ENCODE results near the gene PROKR1.
"Not testable (repeated sequence)": the region's sequence is repeated elsewhere in the genome, so short reads cannot be mapped to it uniquely, and the experiment has no call there.

PROKR1 gene

GRCh38 chr2:68643011-68643873, at the start of gene PROKR1:
PROKR1 (plus strand) TSS chr2:68643579; CDS start chr2:68645822, 2,243 bp downstream.
- DNase-seq (ENCODE audit: low read depth, low spot score), result peak; percentile 44
- Histone ChIP-seq H3K9me3 (ENCODE audit: insufficient read depth, low read length) (0 out of 2 replicates have a peak, but pooled peaks cover 7% of the 10 kb centered on the region), H3K4me3 (ENCODE audit: insufficient read length, low read depth) (peak within 1 kb of the TSS; percentile 64), H3K9ac (ENCODE audit: insufficient read length, low read depth) (peak within 1 kb of the TSS; percentile 80), H3K4me1 (ENCODE audit: insufficient read depth, insufficient read length) (no peaks in the 10 kb centered on the region), H3K27me3 (ENCODE audit: insufficient read depth, insufficient read length) (peaks cover 42% of the 10 kb centered on the region), H3K36me3 (ENCODE audit: insufficient read depth, insufficient read length, low read length) (no peaks in the 10 kb centered on the region)
- TF ChIP-seq YY1 (IDR thresholded peaks at IDR 0.05; ENCODE audit: insufficient read depth, insufficient read length) (no peak), ZNF274 (IDR thresholded peaks at IDR 0.05; ENCODE audit: low read depth, low read length) (no peak), SUZ12 (IDR thresholded peaks at IDR 0.05; ENCODE audit: extremely low read depth, insufficient read depth, insufficient read length) (no peak)

- DNase-seq (ENCODE audit: low read depth, low spot score), result no peak
These were observed 49.3 kb upstream of the PROKR1 start for GRCh38 chr2:68594041-68594440.

GRCh38 chr2:68594674-68595492, 48.5 kb upstream of the PROKR1 start:
- no peak overlapping the region for H3K9ac ChIP-seq (ENCODE audit: insufficient read length, low read depth)

More at GRCh38 chr2:68594041-68594440, 49.3 kb upstream of the PROKR1 start:
- Histone ChIP-seq H3K9me3 (ENCODE audit: insufficient read depth, low read length) (no peaks in the 10 kb centered on the region), H3K4me3 (ENCODE audit: insufficient read length, low read depth) (no peak overlapping the region), H3K4me1 (ENCODE audit: insufficient read depth, insufficient read length) (no peaks in the 10 kb centered on the region), H3K27me3 (ENCODE audit: insufficient read depth, insufficient read length) (no peaks in the 10 kb centered on the region), H3K36me3 (ENCODE audit: insufficient read depth, insufficient read length, low read length) (no peaks in the 10 kb centered on the region), H3K9ac (ENCODE audit: insufficient read length, low read depth) (no peak overlapping the region)
- no peak for TF ChIP-seq YY1 (IDR thresholded peaks at IDR 0.05; ENCODE audit: insufficient read depth, insufficient read length)
- TF ChIP-seq ZNF274 (IDR thresholded peaks at IDR 0.05; ENCODE audit: low read depth, low read length), result no peak
- TF ChIP-seq SUZ12 (IDR thresholded peaks at IDR 0.05; ENCODE audit: extremely low read depth, insufficient read depth, insufficient read length), result no peak

GRCh38 chr2:68595493-68595785, 47.9 kb upstream of the PROKR1 start:
- not testable (repeated sequence) for DNase-seq (ENCODE audit: low read depth, low spot score); H3K4me3 ChIP-seq (ENCODE audit: insufficient read length, low read depth); H3K27me3 ChIP-seq (ENCODE audit: insufficient read depth, insufficient read length); H3K9me3 ChIP-seq (ENCODE audit: insufficient read depth, low read length); H3K36me3 ChIP-seq (ENCODE audit: insufficient read depth, insufficient read length, low read length); H3K9ac ChIP-seq (ENCODE audit: insufficient read length, low read depth); H3K4me1 ChIP-seq (ENCODE audit: insufficient read depth, insufficient read length)

More at GRCh38 chr2:68594674-68595492, 48.5 kb upstream of the PROKR1 start:
- no peaks in the 10 kb centered on the region for H3K36me3 ChIP-seq (ENCODE audit: insufficient read depth, insufficient read length, low read length)
- H3K4me3 ChIP-seq (ENCODE audit: insufficient read length, low read depth), result no peak overlapping the region
- TF ChIP-seq ZNF274 (IDR thresholded peaks at IDR 0.05; ENCODE audit: low read depth, low read length) (no peak), YY1 (IDR thresholded peaks at IDR 0.05; ENCODE audit: insufficient read depth, insufficient read length) (no peak), SUZ12 (IDR thresholded peaks at IDR 0.05; ENCODE audit: extremely low read depth, insufficient read depth, insufficient read length) (no peak)
- H3K27me3 ChIP-seq (ENCODE audit: insufficient read depth, insufficient read length), result no peaks in the 10 kb centered on the region
- H3K4me1 ChIP-seq (ENCODE audit: insufficient read depth, insufficient read length), result no peaks in the 10 kb centered on the region
- H3K9me3 ChIP-seq (ENCODE audit: insufficient read depth, low read length), result no peaks in the 10 kb centered on the region
- peak; percentile 32 for DNase-seq (ENCODE audit: low read depth, low spot score)

GRCh38 chr2:68600495-68600894, 42.9 kb upstream of the PROKR1 start:
- H3K4me1 ChIP-seq (ENCODE audit: insufficient read depth, insufficient read length); H3K4me3 ChIP-seq (ENCODE audit: insufficient read length, low read depth); H3K9ac ChIP-seq (ENCODE audit: insufficient read length, low read depth); H3K36me3 ChIP-seq (ENCODE audit: insufficient read depth, insufficient read length, low read length); DNase-seq (ENCODE audit: low read depth, low spot score); H3K27me3 ChIP-seq (ENCODE audit: insufficient read depth, insufficient read length); H3K9me3 ChIP-seq (ENCODE audit: insufficient read depth, low read length): not testable (repeated sequence)

- no peak overlapping the region for H3K9ac ChIP-seq (ENCODE audit: insufficient read length, low read depth)
- no peak for DNase-seq (ENCODE audit: low read depth, low spot score)
- TF ChIP-seq SUZ12 (IDR thresholded peaks at IDR 0.05; ENCODE audit: extremely low read depth, insufficient read depth, insufficient read length) (no peak), ZNF274 (IDR thresholded peaks at IDR 0.05; ENCODE audit: low read depth, low read length) (no peak), YY1 (IDR thresholded peaks at IDR 0.05; ENCODE audit: insufficient read depth, insufficient read length) (no peak)
These were observed 40.3 kb upstream of the PROKR1 start for GRCh38 chr2:68603059-68603458.

GRCh38 chr2:68604077-68604476, 39.3 kb upstream of the PROKR1 start:
- Histone ChIP-seq H3K9me3 (ENCODE audit: insufficient read depth, low read length) (no peaks in the 10 kb centered on the region), H3K36me3 (ENCODE audit: insufficient read depth, insufficient read length, low read length) (no peaks in the 10 kb centered on the region), H3K4me3 (ENCODE audit: insufficient read length, low read depth) (no peak overlapping the region), H3K27me3 (ENCODE audit: insufficient read depth, insufficient read length) (no peaks in the 10 kb centered on the region), H3K9ac (ENCODE audit: insufficient read length, low read depth) (no peak overlapping the region), H3K4me1 (ENCODE audit: insufficient read depth, insufficient read length) (no peaks in the 10 kb centered on the region)
- DNase-seq (ENCODE audit: low read depth, low spot score), result no peak
- TF ChIP-seq ZNF274 (IDR thresholded peaks at IDR 0.05; ENCODE audit: low read depth, low read length), result no peak
- no peak for TF ChIP-seq SUZ12 (IDR thresholded peaks at IDR 0.05; ENCODE audit: extremely low read depth, insufficient read depth, insufficient read length)
- no peak for TF ChIP-seq YY1 (IDR thresholded peaks at IDR 0.05; ENCODE audit: insufficient read depth, insufficient read length)

More at GRCh38 chr2:68603059-68603458, 40.3 kb upstream of the PROKR1 start:
- Histone ChIP-seq H3K36me3 (ENCODE audit: insufficient read depth, insufficient read length, low read length) (no peaks in the 10 kb centered on the region), H3K27me3 (ENCODE audit: insufficient read depth, insufficient read length) (no peaks in the 10 kb centered on the region), H3K4me1 (ENCODE audit: insufficient read depth, insufficient read length) (no peaks in the 10 kb centered on the region), H3K9me3 (ENCODE audit: insufficient read depth, low read length) (no peaks in the 10 kb centered on the region), H3K4me3 (ENCODE audit: insufficient read length, low read depth) (no peak overlapping the region)

Data from NT2/D1 (cell line).